CD14-positive monocyte (primary cell): ENCODE results near the gene SERTM2. TPM values are rescaled to one million over a fixed set of nuclear protein-coding genes. Genes with fewer than 3 reads are reported as not detected.

Experiments used
- DNase-seq, 3 donors: peaks; one replicate each; pipeline ENCODE4 v3.0.0-alpha.2; 2011 to 2022
- H2AFZ ChIP-seq: 2 replicates; pipeline ENCODE4 v1.6.0; 2012; ENCODE audit warnings: mild to moderate bottlenecking, low read depth, low read length, inconsistent platforms; ENCODE audit not compliant: insufficient read depth, poor library complexity, severe bottlenecking
- H3K27ac ChIP-seq, 2 donors: 1 replicate in 1 of 2; 2 replicates in 1 of 2; pipeline ENCODE4 v1.5.1; 2012 to 2013; ENCODE audit warnings: low read length in 2 of 2, control low read depth in 1 of 2, inconsistent platforms in 1 of 2, low read depth in 1 of 2, mild to moderate bottlenecking in 1 of 2
- H3K27me3 ChIP-seq, 2 donors: one replicate each; pipeline versions ENCODE4 v1.6.0 to v1.6.1; 2011 to 2013; ENCODE audit warnings: low read length in 2 of 2; ENCODE audit not compliant: control insufficient read depth in 2 of 2, insufficient read depth in 2 of 2
- H3K36me3 ChIP-seq, 2 donors: replicated peaks in 1 of 2; 1 replicate in 1 of 2; 2 replicates in 1 of 2; pipeline versions ENCODE4 v1.5.1 to v1.6.1; 2012 to 2013; ENCODE audit warnings: low read length in 2 of 2, control low read depth in 1 of 2, inconsistent platforms in 1 of 2, mild to moderate bottlenecking in 1 of 2; ENCODE audit not compliant: insufficient read depth in 2 of 2, control insufficient read depth in 1 of 2
- H3K4me1 ChIP-seq, 2 donors: 1 replicate in 1 of 2; 2 replicates in 1 of 2; pipeline versions ENCODE4 v1.5.1 to v1.6.1; 2012 to 2013; ENCODE audit warnings: low read length in 2 of 2, control low read depth in 1 of 2, inconsistent platforms in 1 of 2, mild to moderate bottlenecking in 1 of 2, moderate library complexity in 1 of 2; ENCODE audit not compliant: insufficient read depth in 2 of 2, control insufficient read depth in 1 of 2
- H3K4me2 ChIP-seq: replicated peaks from 2 replicates; pipeline ENCODE3; 2012; ENCODE audit warnings: low read length, moderate library complexity, mild to moderate bottlenecking; ENCODE audit not compliant: poor library complexity, severe bottlenecking; ENCODE audit errors: extremely low read depth
- H3K4me3 ChIP-seq, 3 experiments: fragments of 200-600 bp in 1 of 3; sonication (generic) in 1 of 3; replicated peaks in 1 of 3; 1 replicate in 2 of 3; 2 replicates in 1 of 3; pipeline ENCODE4 v1.5.1; 2011 to 2013; ENCODE audit warnings: low read length in 3 of 3, mild to moderate bottlenecking in 3 of 3, control low read depth in 2 of 3, low read depth in 2 of 3, inconsistent platforms in 1 of 3, moderate library complexity in 1 of 3
- H3K79me2 ChIP-seq: 2 replicates; pipeline ENCODE4 v1.6.0; 2012; ENCODE audit warnings: mild to moderate bottlenecking, control low read depth, inconsistent platforms, low read length, moderate library complexity; ENCODE audit not compliant: insufficient read depth
- H3K9ac ChIP-seq: 2 replicates; pipeline ENCODE4 v1.6.0; 2017; ENCODE audit warnings: low read length, mild to moderate bottlenecking; ENCODE audit not compliant: insufficient read depth, poor library complexity, severe bottlenecking
- H3K9me3 ChIP-seq, 2 donors: replicated peaks in 1 of 2; 1 replicate in 1 of 2; 2 replicates in 1 of 2; pipeline versions ENCODE4 v1.5.1 to v1.6.1; 2012 to 2013; ENCODE audit warnings: low read length in 2 of 2, control low read depth in 1 of 2; ENCODE audit not compliant: control insufficient read depth in 1 of 2, insufficient read depth in 1 of 2
- H4K20me1 ChIP-seq: 2 replicates; pipeline ENCODE4 v1.6.0; 2012; ENCODE audit warnings: mild to moderate bottlenecking, low read length, control low read depth, moderate library complexity; ENCODE audit not compliant: insufficient read depth
- H3K27ac Mint-ChIP-seq, 7 donors: one replicate each; pipeline ENCODE4 v1.8.0; 2020; ENCODE audit warnings: mild to moderate bottlenecking in 7 of 7, mixed read lengths in 7 of 7, moderate library complexity in 6 of 7, inconsistent platforms in 2 of 7
- H3K27me3 Mint-ChIP-seq, 3 donors: one replicate each; pipeline ENCODE4 v1.8.0; 2021 to 2022; ENCODE audit warnings: low read depth in 3 of 3, mild to moderate bottlenecking in 3 of 3, mixed read lengths in 3 of 3, moderate library complexity in 3 of 3, inconsistent platforms in 1 of 3
- H3K36me3 Mint-ChIP-seq, 2 donors: one replicate each; pipeline ENCODE4 v1.8.0; 2020; ENCODE audit warnings: mixed read lengths in 2 of 2, inconsistent platforms in 1 of 2, mild to moderate bottlenecking in 1 of 2
- H3K4me1 Mint-ChIP-seq: one replicate; pipeline ENCODE4 v1.8.0; 2020; ENCODE audit warnings: mild to moderate bottlenecking, mixed read lengths
- H3K4me3 Mint-ChIP-seq, 2 donors: one replicate each; pipeline ENCODE4 v1.8.0; 2020; ENCODE audit warnings: mild to moderate bottlenecking in 2 of 2, mixed read lengths in 2 of 2, moderate library complexity in 1 of 2
- H3K9me3 Mint-ChIP-seq, 7 donors: one replicate each; pipeline ENCODE4 v1.8.0; 2020 to 2022; ENCODE audit warnings: mixed read lengths in 7 of 7, mild to moderate bottlenecking in 6 of 7, moderate library complexity in 6 of 7, inconsistent platforms in 2 of 7
- CTCF ChIP-seq: fragments of 200-600 bp; IDR thresholded peaks from one replicate; pipeline ENCODE4 v1.8.0; 2022; ENCODE audit warnings: antibody characterized with exemption, mild to moderate bottlenecking
- intact Hi-C, 2 donors: fragments of 100-400 bp; cut with micrococcal nuclease; formaldehyde crosslinking; loops; one replicate each; pipeline versions ENCODE4 v1.15.0 to v1.15.1; 2023
- polyA plus RNA-seq, 3 donors: library from polyadenylated mRNA; depleted of rRNA in 1 of 3; unstranded in 2 of 3; stranded (reverse) in 1 of 3; fragments of 300-500 nt in 2 of 3; fragments of >200 nt in 1 of 3; fragmentation: Illumina TruSeq in 2 of 3; gene quantifications; 1 replicate in 2 of 3; 2 replicates in 1 of 3; pipeline ENCODE4 v1.2.3, GENCODE V29; 2012 to 2021

SERTM2 gene
- polyA plus RNA-seq, 3 donors = not detected

- Histone ChIP-seq H3K27me3 (no peaks in the 10 kb centered on the region), H3K4me1 (no peaks in the 10 kb centered on the region), H3K4me3 (no peak overlapping the region), H3K36me3 (no peaks in the 10 kb centered on the region), H2AFZ (no peak overlapping the region), H4K20me1 (no peaks in the 10 kb centered on the region), H3K79me2 (no peaks in the 10 kb centered on the region), H3K9me3 (no peaks in the 10 kb centered on the region), H3K4me2 (no peak overlapping the region), H3K9ac (no peak overlapping the region), H3K27ac (no peak overlapping the region)
- Mint-ChIP-seq H3K9me3 (peaks cover 0 to 7% (median 2%) of the 10 kb centered on the region in 7 donors), H3K4me3 (no peak overlapping the region), H3K27me3 (peaks cover 0 to 6% (median 5%) of the 10 kb centered on the region in 3 donors), H3K4me1 (no peaks in the 10 kb centered on the region), H3K27ac (no peak overlapping the region), H3K36me3 (no peaks in the 10 kb centered on the region)
- intact Hi-C loops = no loop called here
- DNase-seq = no peak
- TF ChIP-seq CTCF = no peak
Measured at GRCh38 chrX:111483881-111484280, 27.6 kb upstream of the SERTM2 start.

- Histone ChIP-seq H3K4me1 (no peaks in the 10 kb centered on the region), H3K9me3 (no peaks in the 10 kb centered on the region), H3K27ac (no peak overlapping the region), H3K79me2 (no peaks in the 10 kb centered on the region), H3K27me3 (no peaks in the 10 kb centered on the region), H3K36me3 (no peaks in the 10 kb centered on the region), H3K9ac (no peak overlapping the region), H4K20me1 (no peaks in the 10 kb centered on the region), H3K4me3 (no peak overlapping the region), H2AFZ (no peak overlapping the region), H3K4me2 (no peak overlapping the region)
- Mint-ChIP-seq H3K9me3 (peaks cover 0 to 2% (median 0%) of the 10 kb centered on the region in 7 donors), H3K4me3 (no peak overlapping the region), H3K4me1 (peaks cover 2% of the 10 kb centered on the region), H3K27me3 (peaks cover 0 to 7% (median 2%) of the 10 kb centered on the region in 3 donors), H3K27ac (no peak overlapping the region), H3K36me3 (no peaks in the 10 kb centered on the region)
- intact Hi-C loops = no loop called here
- DNase-seq = no peak
- no peak for TF ChIP-seq CTCF
Measured at GRCh38 chrX:111490688-111491087, 20.8 kb upstream of the SERTM2 start.
